Activated T-helper 17 cell treated with anti-CD3 and anti-CD28 coated beads, Interleukin-2, amount 50 U/mL, for 72 hours (primary cell): ENCODE data around the gene AK9. TPM values are rescaled to one million over a fixed set of nuclear protein-coding genes. Genes with fewer than 3 reads are reported as not detected.
"Not testable (repeated sequence)": the region's sequence is repeated elsewhere in the genome, so short reads cannot be mapped to it uniquely, and the experiment has no call there.

Experiments
- ATAC-seq: fragments of 150-1000 bp; cut with Tn5 transposase; replicated peaks from 2 replicates; pipeline ENCODE4 v1.10.0; 2021; ENCODE audit warnings: mild to moderate bottlenecking, moderate library complexity
- H3K27ac Mint-ChIP-seq: one replicate; pipeline ENCODE4 v1.8.0; 2022; ENCODE audit warnings: mixed read lengths
- H3K27me3 Mint-ChIP-seq: one replicate; pipeline ENCODE4 v1.8.0; 2022; ENCODE audit warnings: mixed read lengths
- H3K36me3 Mint-ChIP-seq: one replicate; pipeline ENCODE4 v1.8.0; 2022; ENCODE audit warnings: low read depth, mild to moderate bottlenecking, mixed read lengths
- H3K4me1 Mint-ChIP-seq: one replicate; pipeline ENCODE4 v1.8.0; 2022; ENCODE audit warnings: mixed read lengths
- H3K4me3 Mint-ChIP-seq: one replicate; pipeline ENCODE4 v1.8.0; 2022; ENCODE audit warnings: mild to moderate bottlenecking, mixed read lengths
- H3K9me3 Mint-ChIP-seq: one replicate; pipeline ENCODE4 v1.8.0; 2022; ENCODE audit warnings: mixed read lengths
- total RNA-seq, 2 donors: library from RNA; stranded (reverse); gene quantifications; one replicate each; pipeline ENCODE4 v1.2.3, GENCODE V29; 2022

AK9 gene
- total RNA-seq, 2 donors from 2014 or later: 4.0 to 7.9 TPM

- Mint-ChIP-seq H3K36me3 (peaks cover 38% of the 10 kb centered on the region), H3K27ac (no peak overlapping the region), H3K4me3 (no peak overlapping the region), H3K27me3 (no peaks in the 10 kb centered on the region), H3K4me1 (peaks cover 7% of the 10 kb centered on the region), H3K9me3 (no peaks in the 10 kb centered on the region)
- ATAC-seq: no peak
Observed at GRCh38 chr6:109714166-109714565, 23.2 kb upstream of the AK9 start.

GRCh38 chr6:109713097-109713496 lies 22.1 kb upstream of the AK9 start:
- Mint-ChIP-seq H3K4me1 (peaks cover 7% of the 10 kb centered on the region), H3K9me3 (no peaks in the 10 kb centered on the region), H3K27ac (no peak overlapping the region), H3K36me3 (peaks cover 30% of the 10 kb centered on the region), H3K27me3 (no peaks in the 10 kb centered on the region), H3K4me3 (no peak overlapping the region)
- peak; percentile 93 for ATAC-seq

- H3K36me3 Mint-ChIP-seq, ATAC-seq, H3K9me3 Mint-ChIP-seq, H3K27ac Mint-ChIP-seq, H3K27me3 Mint-ChIP-seq, H3K4me3 Mint-ChIP-seq: not testable (repeated sequence)
- H3K4me1 Mint-ChIP-seq: peaks cover 12% of the 10 kb centered on the region
Observed at GRCh38 chr6:109708099-109708498, 17.1 kb upstream of the AK9 start.

- Mint-ChIP-seq H3K36me3 (no peaks in the 10 kb centered on the region), H3K4me1 (peaks cover 9% of the 10 kb centered on the region), H3K4me3 (no peak overlapping the region), H3K27ac (no peak overlapping the region), H3K9me3 (no peaks in the 10 kb centered on the region), H3K27me3 (no peaks in the 10 kb centered on the region)
- no peak for ATAC-seq
Observed at GRCh38 chr6:109706513-109706912, 15.5 kb upstream of the AK9 start.

GRCh38 chr6:109705258-109705657 lies 14.3 kb upstream of the AK9 start:
- Mint-ChIP-seq H3K27ac (no peak overlapping the region), H3K9me3 (no peaks in the 10 kb centered on the region), H3K4me1 (peaks cover 9% of the 10 kb centered on the region), H3K36me3 (no peaks in the 10 kb centered on the region), H3K27me3 (no peaks in the 10 kb centered on the region), H3K4me3 (no peak overlapping the region)
- peak; percentile 94 for ATAC-seq

GRCh38 chr6:109702791-109703190 lies 11.8 kb upstream of the AK9 start:
- H3K4me1 Mint-ChIP-seq: peaks cover 9% of the 10 kb centered on the region
- no peak overlapping the region for H3K4me3 Mint-ChIP-seq
- no peak for ATAC-seq
- H3K9me3 Mint-ChIP-seq: no peaks in the 10 kb centered on the region
- H3K27me3 Mint-ChIP-seq: no peaks in the 10 kb centered on the region
- H3K36me3 Mint-ChIP-seq: no peaks in the 10 kb centered on the region
- peak overlapping the region; percentile 39 for H3K27ac Mint-ChIP-seq

- H3K4me1 Mint-ChIP-seq: peaks cover 9% of the 10 kb centered on the region
- H3K4me3 Mint-ChIP-seq: no peak overlapping the region
- no peak for ATAC-seq
- H3K27me3 Mint-ChIP-seq: no peaks in the 10 kb centered on the region
- H3K36me3 Mint-ChIP-seq: no peaks in the 10 kb centered on the region
- H3K27ac Mint-ChIP-seq: no peak overlapping the region
- no peaks in the 10 kb centered on the region for H3K9me3 Mint-ChIP-seq
Observed at GRCh38 chr6:109701774-109702173, 10.8 kb upstream of the AK9 start.

- Mint-ChIP-seq H3K4me3 (no peak overlapping the region), H3K36me3 (peaks cover 3% of the 10 kb centered on the region), H3K4me1 (peaks cover 9% of the 10 kb centered on the region), H3K27ac (no peak overlapping the region), H3K9me3 (no peaks in the 10 kb centered on the region), H3K27me3 (no peaks in the 10 kb centered on the region)
- no peak for ATAC-seq
Observed at GRCh38 chr6:109701221-109701620, 10.2 kb upstream of the AK9 start.

- H3K4me1 Mint-ChIP-seq: peaks cover 5% of the 10 kb centered on the region
- peaks cover 13% of the 10 kb centered on the region for H3K36me3 Mint-ChIP-seq
- ATAC-seq: no peak
- H3K27ac Mint-ChIP-seq: no peak overlapping the region
- H3K9me3 Mint-ChIP-seq: no peaks in the 10 kb centered on the region
- no peak overlapping the region for H3K4me3 Mint-ChIP-seq
- H3K27me3 Mint-ChIP-seq: no peaks in the 10 kb centered on the region
Observed at GRCh38 chr6:109696355-109696754, 5.4 kb upstream of the AK9 start.

GRCh38 chr6:109695468-109695867 lies 4.5 kb upstream of the AK9 start:
- H3K27ac Mint-ChIP-seq: no peak overlapping the region
- no peaks in the 10 kb centered on the region for H3K9me3 Mint-ChIP-seq
- no peak for ATAC-seq
- H3K36me3 Mint-ChIP-seq: peaks cover 13% of the 10 kb centered on the region
- H3K27me3 Mint-ChIP-seq: no peaks in the 10 kb centered on the region
- H3K4me1 Mint-ChIP-seq: peaks cover 5% of the 10 kb centered on the region
- no peak overlapping the region for H3K4me3 Mint-ChIP-seq

GRCh38 chr6:109693111-109693510 lies 2.1 kb upstream of the AK9 start:
- no peak for ATAC-seq
- Mint-ChIP-seq H3K4me1 (peaks cover 12% of the 10 kb centered on the region), H3K36me3 (peaks cover 13% of the 10 kb centered on the region), H3K27ac (no peak overlapping the region), H3K9me3 (no peaks in the 10 kb centered on the region), H3K4me3 (no peak overlapping the region), H3K27me3 (no peaks in the 10 kb centered on the region)

GRCh38 chr6:109690373-109690736 lies 647 bp downstream of the AK9 start:
- ATAC-seq: peak; percentile 44
- peaks cover 1% of the 10 kb centered on the region for H3K36me3 Mint-ChIP-seq
- peak overlapping the region; percentile 82 for H3K4me3 Mint-ChIP-seq
- H3K9me3 Mint-ChIP-seq: no peaks in the 10 kb centered on the region
- H3K27me3 Mint-ChIP-seq: no peaks in the 10 kb centered on the region
- H3K27ac Mint-ChIP-seq: peak overlapping the region; percentile 88
- H3K4me1 Mint-ChIP-seq: peaks cover 22% of the 10 kb centered on the region

- Mint-ChIP-seq H3K4me1 (peaks cover 21% of the 10 kb centered on the region), H3K4me3 (peak overlapping the region; percentile 30), H3K27me3 (no peaks in the 10 kb centered on the region), H3K36me3 (no peaks in the 10 kb centered on the region), H3K27ac (peak overlapping the region; percentile 73), H3K9me3 (no peaks in the 10 kb centered on the region)
- ATAC-seq: peak; percentile 50
Observed at GRCh38 chr6:109687271-109687761, 3.7 kb downstream of the AK9 start.

- ATAC-seq: peak; percentile 5
- no peaks in the 10 kb centered on the region for H3K27me3 Mint-ChIP-seq
- no peaks in the 10 kb centered on the region for H3K36me3 Mint-ChIP-seq
- H3K4me3 Mint-ChIP-seq: peak overlapping the region; percentile 30
- H3K27ac Mint-ChIP-seq: peak overlapping the region; percentile 73
- H3K9me3 Mint-ChIP-seq: no peaks in the 10 kb centered on the region
- H3K4me1 Mint-ChIP-seq: peaks cover 19% of the 10 kb centered on the region
Observed at GRCh38 chr6:109686566-109687265, 4.3 kb downstream of the AK9 start.

GRCh38 chr6:109678661-109679505 lies 12.1 kb downstream of the AK9 start:
- Mint-ChIP-seq H3K4me1 (peaks cover 18% of the 10 kb centered on the region), H3K27ac (peak overlapping the region; percentile 58)
- H3K4me3 Mint-ChIP-seq, H3K36me3 Mint-ChIP-seq, H3K27me3 Mint-ChIP-seq, H3K9me3 Mint-ChIP-seq: not testable (repeated sequence)
- ATAC-seq: peak; percentile 97
